Ovary (tissue), 3 donors: Measurements from ENCODE around the gene DNAJA4.

Source experiments
- EP300 ChIP-seq: sonication (generic); formaldehyde crosslinking; IDR thresholded peaks from one replicate; pipeline ENCODE4 v1.6.1; 2017; ENCODE audit warnings: antibody characterized with exemption
- POLR2A ChIP-seq: fragments of 450-650 bp; IDR thresholded peaks from one replicate; pipeline ENCODE4 v1.6.1; 2017; ENCODE audit warnings: antibody characterized with exemption, mild to moderate bottlenecking, moderate library complexity
- TF ChIP-seq, protein P1 (sequence below), 3 donors: fragments of 450-650 bp in 2 of 3; fragments of 200-600 bp in 1 of 3; IDR thresholded peaks; one replicate each; pipeline versions ENCODE4 v1.5.1 to v1.8.0; 2016 to 2022; ENCODE audit warnings: antibody characterized with exemption in 3 of 3, mild to moderate bottlenecking in 1 of 3
- donor health status: DM: no; HTN: no; CAD: no.

DNA sequence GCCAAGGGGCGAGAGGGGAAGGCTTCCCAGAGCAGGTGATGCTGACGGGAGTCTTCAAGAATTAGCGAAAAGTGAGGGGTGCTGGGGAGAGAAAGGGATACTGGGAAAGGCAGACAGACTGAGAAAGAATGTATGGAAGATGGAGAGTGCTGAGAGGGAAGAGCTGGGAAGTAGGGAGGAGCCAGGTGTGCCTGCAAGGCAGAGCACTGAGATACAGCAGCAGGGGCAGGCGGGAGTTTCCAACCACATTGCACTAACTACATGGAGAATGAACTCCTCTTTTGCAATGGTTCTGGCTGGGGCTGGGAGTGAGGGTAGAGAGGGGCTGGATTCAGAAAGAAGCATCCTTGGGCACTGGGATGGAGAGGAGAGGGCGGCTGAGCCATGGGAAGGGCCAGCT, 59.8 kb downstream of the DNAJA4 start:
- TF ChIP-seq POLR2A (no peak), EP300 (no peak)
- TF ChIP-seq, protein P1, sequence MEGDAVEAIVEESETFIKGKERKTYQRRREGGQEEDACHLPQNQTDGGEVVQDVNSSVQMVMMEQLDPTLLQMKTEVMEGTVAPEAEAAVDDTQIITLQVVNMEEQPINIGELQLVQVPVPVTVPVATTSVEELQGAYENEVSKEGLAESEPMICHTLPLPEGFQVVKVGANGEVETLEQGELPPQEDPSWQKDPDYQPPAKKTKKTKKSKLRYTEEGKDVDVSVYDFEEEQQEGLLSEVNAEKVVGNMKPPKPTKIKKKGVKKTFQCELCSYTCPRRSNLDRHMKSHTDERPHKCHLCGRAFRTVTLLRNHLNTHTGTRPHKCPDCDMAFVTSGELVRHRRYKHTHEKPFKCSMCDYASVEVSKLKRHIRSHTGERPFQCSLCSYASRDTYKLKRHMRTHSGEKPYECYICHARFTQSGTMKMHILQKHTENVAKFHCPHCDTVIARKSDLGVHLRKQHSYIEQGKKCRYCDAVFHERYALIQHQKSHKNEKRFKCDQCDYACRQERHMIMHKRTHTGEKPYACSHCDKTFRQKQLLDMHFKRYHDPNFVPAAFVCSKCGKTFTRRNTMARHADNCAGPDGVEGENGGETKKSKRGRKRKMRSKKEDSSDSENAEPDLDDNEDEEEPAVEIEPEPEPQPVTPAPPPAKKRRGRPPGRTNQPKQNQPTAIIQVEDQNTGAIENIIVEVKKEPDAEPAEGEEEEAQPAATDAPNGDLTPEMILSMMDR (IDR thresholded peaks at IDR 0.05): no peak
